ENCODE data around the gene CT45A5. TPM values are rescaled to one million over a fixed set of nuclear protein-coding genes. Genes with fewer than 3 reads are reported as not detected.

CT45A5 gene
- polyA plus RNA-seq, 1 donor (not counting 4 experiments of a cell fraction or from before 2014, with no cell fraction given): not detected

DNA sequence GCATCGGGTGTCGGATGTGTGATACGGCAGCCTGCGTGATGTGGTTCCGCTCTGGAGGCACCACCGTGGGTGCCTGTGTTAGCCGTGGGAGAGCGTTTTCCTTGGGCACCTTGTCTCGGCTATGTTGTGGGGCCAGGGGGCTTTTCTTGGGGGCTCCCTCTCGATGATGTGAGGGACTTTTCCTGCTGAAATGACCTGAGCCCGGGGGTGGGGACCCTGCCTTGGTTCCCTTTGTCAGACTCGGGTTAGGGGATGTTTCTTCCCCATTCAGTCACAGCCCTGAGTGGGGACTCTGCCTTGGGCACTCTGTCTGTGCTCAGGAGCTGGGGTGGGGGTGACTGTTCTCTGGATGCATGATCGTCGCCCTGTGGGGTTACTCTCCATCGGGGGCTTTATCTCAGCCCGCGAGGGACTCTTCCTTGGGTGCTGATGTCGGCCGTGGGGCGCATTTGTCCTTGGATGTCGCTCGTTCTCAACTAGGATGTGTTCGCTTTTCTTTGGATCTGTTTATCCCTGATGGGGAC, 44.0 kb downstream of the CT45A5 start:
- Histone ChIP-seq H2AFZ (ENCODE audit: control insufficient read depth, low read length) (no peak overlapping the region), H3K27ac (ENCODE audit: control insufficient read depth, insufficient read depth, low read length) (no peak overlapping the region), H3K9me1 (ENCODE audit: control insufficient read depth, extremely low read depth, insufficient read depth, low read length) (no peaks in the 10 kb centered on the region), H3K79me2 (ENCODE audit: control insufficient read depth, insufficient read depth, low read length) (no peaks in the 10 kb centered on the region), H3K4me3 (ENCODE audit: control insufficient read depth in 2 of 3, extremely low read depth in 1 of 3, insufficient read depth in 2 of 3, low read depth in 1 of 3, low read length in 3 of 3) (no peak overlapping the region), H3K27me3 (ENCODE audit: control insufficient read depth, extremely low read depth, insufficient read depth, low read length) (no peaks in the 10 kb centered on the region), H3K9me3 (ENCODE audit: control insufficient read depth, low read depth, low read length) (no peaks in the 10 kb centered on the region), H4K20me1 (ENCODE audit: control insufficient read depth, extremely low read depth, insufficient read depth, low read length) (no peaks in the 10 kb centered on the region), H3K4me1 (ENCODE audit: control insufficient read depth, extremely low read depth, insufficient read depth, low read length) (no peaks in the 10 kb centered on the region), H3K9ac (ENCODE audit: control insufficient read depth, extremely low read depth, insufficient read depth, low read length) (no peak overlapping the region), H3K36me3 (ENCODE audit: control insufficient read depth in 2 of 2, extremely low read depth in 1 of 2, insufficient read depth in 2 of 2, low read length in 2 of 2) (no peaks in the 10 kb centered on the region), H3K4me2 (ENCODE audit: control insufficient read depth, extremely low read depth, insufficient read depth, low read depth, low read length) (no peak overlapping the region)
- dilution Hi-C loops (cut with MboI; ENCODE audit: extremely low pct_ligation_motif_present, low sequenced_read_pairs): no loop called here
- DNase-seq (ENCODE audit: low read depth, low spot score): no peak
- TF ChIP-seq, protein P1, sequence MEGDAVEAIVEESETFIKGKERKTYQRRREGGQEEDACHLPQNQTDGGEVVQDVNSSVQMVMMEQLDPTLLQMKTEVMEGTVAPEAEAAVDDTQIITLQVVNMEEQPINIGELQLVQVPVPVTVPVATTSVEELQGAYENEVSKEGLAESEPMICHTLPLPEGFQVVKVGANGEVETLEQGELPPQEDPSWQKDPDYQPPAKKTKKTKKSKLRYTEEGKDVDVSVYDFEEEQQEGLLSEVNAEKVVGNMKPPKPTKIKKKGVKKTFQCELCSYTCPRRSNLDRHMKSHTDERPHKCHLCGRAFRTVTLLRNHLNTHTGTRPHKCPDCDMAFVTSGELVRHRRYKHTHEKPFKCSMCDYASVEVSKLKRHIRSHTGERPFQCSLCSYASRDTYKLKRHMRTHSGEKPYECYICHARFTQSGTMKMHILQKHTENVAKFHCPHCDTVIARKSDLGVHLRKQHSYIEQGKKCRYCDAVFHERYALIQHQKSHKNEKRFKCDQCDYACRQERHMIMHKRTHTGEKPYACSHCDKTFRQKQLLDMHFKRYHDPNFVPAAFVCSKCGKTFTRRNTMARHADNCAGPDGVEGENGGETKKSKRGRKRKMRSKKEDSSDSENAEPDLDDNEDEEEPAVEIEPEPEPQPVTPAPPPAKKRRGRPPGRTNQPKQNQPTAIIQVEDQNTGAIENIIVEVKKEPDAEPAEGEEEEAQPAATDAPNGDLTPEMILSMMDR (optimal IDR thresholded peaks at IDR 0.05 in 1 of 3, IDR thresholded peaks at IDR 0.05 in 1 of 3, conservative IDR thresholded peaks at IDR 0.05 in 1 of 3; ENCODE audit: extremely low read depth in 1 of 3, insufficient read depth in 2 of 3, low read length in 3 of 3): no peak
- no peak for TF ChIP-seq EZH2 (IDR thresholded peaks at IDR 0.05; ENCODE audit: low read length)
- FAIRE-seq: no peak

DNA sequence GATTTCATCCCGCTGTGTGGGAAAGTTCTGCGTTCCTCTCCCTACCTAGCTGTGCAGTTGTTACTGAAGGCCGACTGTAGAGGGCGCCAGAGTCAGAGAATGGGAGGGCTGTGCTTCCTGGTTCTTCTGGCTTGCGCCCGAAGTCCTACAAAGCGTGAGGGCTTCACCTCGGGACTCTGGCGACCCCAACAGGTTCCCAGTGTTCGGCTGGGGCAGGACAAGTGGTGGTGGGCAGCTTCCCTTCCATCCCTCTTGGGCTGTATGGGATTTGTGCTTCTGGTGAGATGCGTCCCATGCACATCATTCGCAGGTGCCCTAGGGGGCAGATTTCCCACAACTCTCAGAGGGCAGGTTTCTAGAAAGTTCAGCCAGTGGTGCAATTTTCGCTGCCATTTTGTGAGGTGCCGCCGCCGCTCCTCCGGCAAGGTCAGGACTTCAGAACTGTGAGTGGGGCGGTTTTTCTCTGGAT, 44.6 kb downstream of the CT45A5 start:
- dilution Hi-C loops (cut with MboI; ENCODE audit: extremely low pct_ligation_motif_present, low sequenced_read_pairs): no loop called here
- no peak for FAIRE-seq
- TF ChIP-seq, protein P1 (optimal IDR thresholded peaks at IDR 0.05 in 1 of 3, IDR thresholded peaks at IDR 0.05 in 1 of 3, conservative IDR thresholded peaks at IDR 0.05 in 1 of 3; ENCODE audit: extremely low read depth in 1 of 3, insufficient read depth in 2 of 3, low read length in 3 of 3): peak in 2 of 3 experiments; percentile 11 to 41
- TF ChIP-seq EZH2 (IDR thresholded peaks at IDR 0.05; ENCODE audit: low read length): no peak

More for the DNA sequence above, 44.6 kb downstream of the CT45A5 start:
- no peaks in the 10 kb centered on the region for H3K79me2 ChIP-seq (ENCODE audit: control insufficient read depth, insufficient read depth, low read length)
- no peak overlapping the region for H3K4me2 ChIP-seq (ENCODE audit: control insufficient read depth, extremely low read depth, insufficient read depth, low read depth, low read length)
- H4K20me1 ChIP-seq (ENCODE audit: control insufficient read depth, extremely low read depth, insufficient read depth, low read length): no peaks in the 10 kb centered on the region
- no peaks in the 10 kb centered on the region for H3K9me3 ChIP-seq (ENCODE audit: control insufficient read depth, low read depth, low read length)
- no peak overlapping the region for H3K9ac ChIP-seq (ENCODE audit: control insufficient read depth, extremely low read depth, insufficient read depth, low read length)
- H3K4me3 ChIP-seq (ENCODE audit: control insufficient read depth in 2 of 3, extremely low read depth in 1 of 3, insufficient read depth in 2 of 3, low read depth in 1 of 3, low read length in 3 of 3): no peak overlapping the region
- H3K9me1 ChIP-seq (ENCODE audit: control insufficient read depth, extremely low read depth, insufficient read depth, low read length): no peaks in the 10 kb centered on the region
- DNase-seq (ENCODE audit: low read depth, low spot score): no peak
- no peaks in the 10 kb centered on the region for H3K36me3 ChIP-seq (ENCODE audit: control insufficient read depth in 2 of 2, extremely low read depth in 1 of 2, insufficient read depth in 2 of 2, low read length in 2 of 2)
- H3K4me1 ChIP-seq (ENCODE audit: control insufficient read depth, extremely low read depth, insufficient read depth, low read length): no peaks in the 10 kb centered on the region
- H3K27me3 ChIP-seq (ENCODE audit: control insufficient read depth, extremely low read depth, insufficient read depth, low read length): no peaks in the 10 kb centered on the region
- no peak overlapping the region for H3K27ac ChIP-seq (ENCODE audit: control insufficient read depth, insufficient read depth, low read length)
- no peak overlapping the region for H2AFZ ChIP-seq (ENCODE audit: control insufficient read depth, low read length)

Measured in keratinocyte (primary cell).